ENCODE results near the gene AQP6. TPM values are rescaled to one million over a fixed set of nuclear protein-coding genes. Genes with fewer than 3 reads are reported as not detected.

Gene AQP6
- total and polyA plus RNA-seq, 2 donors (not counting 3 experiments of a cell fraction or from before 2014, with no cell fraction given), result 0.04 TPM; not detected in 1

- Histone ChIP-seq H3K4me3 (replicated peaks in 1 of 3; ENCODE audit: insufficient read depth in 1 of 3, low read depth in 1 of 3, low read length in 3 of 3) (no peak overlapping the region), H3K27me3 (ENCODE audit: control insufficient read depth in 2 of 2, insufficient read depth in 2 of 2, low read length in 2 of 2) (no peaks in the 10 kb centered on the region), H3K9ac (replicated peaks; ENCODE audit: extremely low read depth, insufficient read depth, low read length) (no peak overlapping the region), H3K36me3 (ENCODE audit: control insufficient read depth in 2 of 2, extremely low read depth in 1 of 2, insufficient read depth in 2 of 2, low read length in 2 of 2) (no peaks in the 10 kb centered on the region), H3K9me1 (replicated peaks; ENCODE audit: control insufficient read depth, extremely low read depth, insufficient read depth, low read length) (no peaks in the 10 kb centered on the region), H3K4me1 (ENCODE audit: control insufficient read depth, extremely low read depth, insufficient read depth, low read length) (no peaks in the 10 kb centered on the region), H4K20me1 (replicated peaks; ENCODE audit: control insufficient read depth, extremely low read depth, insufficient read depth, low read length) (no peaks in the 10 kb centered on the region), H2AFZ (ENCODE audit: low read depth, low read length) (no peak overlapping the region), H3K27ac (ENCODE audit: insufficient read depth, low read depth, low read length) (no peak overlapping the region), H3K79me2 (ENCODE audit: control insufficient read depth, insufficient read depth, low read length) (no peaks in the 10 kb centered on the region), H3K4me2 (ENCODE audit: insufficient read depth, low read length) (no peak overlapping the region), H3K9me3 (replicated peaks; ENCODE audit: control insufficient read depth, insufficient read depth, low read length) (no peaks in the 10 kb centered on the region)
- CTCF ChIA-PET, result interaction anchor here (0.6 to 3.2 kb wide), 6 partner anchors 8 to 51 kb away, joined by 3 to 19 read pairs (median 4); no protein-coding TSS in a partner anchor
- no TSS peak for BruUV-seq (replicated peaks)
- intact Hi-C loops (cut with micrococcal nuclease) (no loop called here), dilution Hi-C loops (cut with MboI; ENCODE audit: extremely low pct_ligation_motif_present, low sequenced_read_pairs) (no loop called here)
- no peak for TF ChIP-seq MAX (IDR thresholded peaks at IDR 0.05; ENCODE audit: insufficient read depth, insufficient read length)
- no peak for TF ChIP-seq EZH2 (IDR thresholded peaks at IDR 0.05; ENCODE audit: borderline replicate concordance, low read depth, low read length, severe bottlenecking)
- no peak for TF ChIP-seq MYC (IDR thresholded peaks at IDR 0.05; ENCODE audit: low read depth, low read length)
- TF ChIP-seq POLR2A (IDR thresholded peaks at IDR 0.05; ENCODE audit: low read depth, low read length), result no peak
- TF ChIP-seq CTCF (IDR thresholded peaks at IDR 0.05; ENCODE audit: extremely low read depth in 1 of 2, insufficient read depth in 1 of 2, low read depth in 1 of 2, low read length in 2 of 2), result no peak
- POLR2A ChIA-PET, result no interaction called here
- DNase-seq (ENCODE audit: low read depth, low spot score) (no peak), FAIRE-seq (no peak)
These were observed 40.1 kb upstream of the AQP6 start for GRCh38 chr12:49932533-49933130.

GRCh38 chr12:49933796-49934195 lies 39.0 kb upstream of the AQP6 start:
- Histone ChIP-seq H2AFZ (ENCODE audit: low read depth, low read length) (no peak overlapping the region), H3K4me3 (replicated peaks in 1 of 3; ENCODE audit: insufficient read depth in 1 of 3, low read depth in 1 of 3, low read length in 3 of 3) (no peak overlapping the region), H3K9ac (replicated peaks; ENCODE audit: extremely low read depth, insufficient read depth, low read length) (no peak overlapping the region), H3K27me3 (ENCODE audit: control insufficient read depth in 2 of 2, insufficient read depth in 2 of 2, low read length in 2 of 2) (no peaks in the 10 kb centered on the region), H3K36me3 (ENCODE audit: control insufficient read depth in 2 of 2, extremely low read depth in 1 of 2, insufficient read depth in 2 of 2, low read length in 2 of 2) (no peaks in the 10 kb centered on the region), H3K27ac (ENCODE audit: insufficient read depth, low read depth, low read length) (no peak overlapping the region), H3K79me2 (ENCODE audit: control insufficient read depth, insufficient read depth, low read length) (no peaks in the 10 kb centered on the region), H3K9me1 (replicated peaks; ENCODE audit: control insufficient read depth, extremely low read depth, insufficient read depth, low read length) (no peaks in the 10 kb centered on the region), H4K20me1 (replicated peaks; ENCODE audit: control insufficient read depth, extremely low read depth, insufficient read depth, low read length) (no peaks in the 10 kb centered on the region), H3K4me1 (ENCODE audit: control insufficient read depth, extremely low read depth, insufficient read depth, low read length) (no peaks in the 10 kb centered on the region), H3K4me2 (ENCODE audit: insufficient read depth, low read length) (no peak overlapping the region), H3K9me3 (replicated peaks; ENCODE audit: control insufficient read depth, insufficient read depth, low read length) (no peaks in the 10 kb centered on the region)
- DNase-seq (ENCODE audit: low read depth, low spot score) (no peak), FAIRE-seq (no peak)
- ChIA-PET POLR2A (no interaction called here), CTCF (interaction anchor here (0.6 to 3.2 kb wide), 4 partner anchors 9 to 80 kb away, joined by 3 to 19 read pairs (median 6); no protein-coding TSS in a partner anchor)
- dilution Hi-C loops (cut with MboI; ENCODE audit: extremely low pct_ligation_motif_present, low sequenced_read_pairs) (no loop called here), intact Hi-C loops (cut with micrococcal nuclease) (no loop called here)
- BruUV-seq (replicated peaks), result no TSS peak
- no peak for TF ChIP-seq POLR2A (IDR thresholded peaks at IDR 0.05; ENCODE audit: low read depth, low read length)
- TF ChIP-seq POLR2AphosphoS5 (IDR thresholded peaks at IDR 0.05; ENCODE audit: insufficient read depth, low read depth, low read length), result no peak
- TF ChIP-seq GATA2 (IDR thresholded peaks at IDR 0.05; ENCODE audit: insufficient read depth, insufficient read length, low read depth, low read length), result no peak
- no peak for TF ChIP-seq CTCF (IDR thresholded peaks at IDR 0.05; ENCODE audit: extremely low read depth in 1 of 2, insufficient read depth in 1 of 2, low read depth in 1 of 2, low read length in 2 of 2)
- TF ChIP-seq MYC (IDR thresholded peaks at IDR 0.05; ENCODE audit: low read depth, low read length), result no peak
- no peak for TF ChIP-seq MAX (IDR thresholded peaks at IDR 0.05; ENCODE audit: insufficient read depth, insufficient read length)
- no peak for TF ChIP-seq FOS (IDR thresholded peaks at IDR 0.05; ENCODE audit: borderline replicate concordance, insufficient read depth, low read length)
- TF ChIP-seq JUN (IDR thresholded peaks at IDR 0.05; ENCODE audit: borderline replicate concordance, insufficient read depth, insufficient read length, low read depth), result no peak
- no peak for TF ChIP-seq EZH2 (IDR thresholded peaks at IDR 0.05; ENCODE audit: borderline replicate concordance, low read depth, low read length, severe bottlenecking)

Data from endothelial cell of umbilical vein (primary cell).